ENCODE data around the gene CDC42BPB.

Gene CDC42BPB

GRCh38 chr14:102954081-102954789 is 103.1 kb downstream of the CDC42BPB start:
- TF ChIP-seq CTCF (IDR thresholded peaks at IDR 0.05; ENCODE audit: low read depth, low read length) (no peak), EZH2phosphoT487 (IDR thresholded peaks at IDR 0.05; ENCODE audit: low read depth) (no peak)
- H3K27me3 ChIP-seq (ENCODE audit: low read depth, low read length): no peaks in the 10 kb centered on the region; the same call in 1 of the 2 replicates
- no peak overlapping the region for H3K27ac ChIP-seq (ENCODE audit: low read length)
- no peak overlapping the region for H3K4me2 ChIP-seq (ENCODE audit: low read length)
- no peaks in the 10 kb centered on the region for H3K9me3 ChIP-seq (ENCODE audit: insufficient read depth, low read length)
- no peak overlapping the region for H3K9ac ChIP-seq (ENCODE audit: low read length)
- H3K4me3 ChIP-seq (ENCODE audit: low read length): no peak overlapping the region
- no peaks in the 10 kb centered on the region for H3K36me3 ChIP-seq (replicated peaks; ENCODE audit: low read depth, low read length)
- H4K20me1 ChIP-seq (ENCODE audit: insufficient read depth, low read length): no peaks in the 10 kb centered on the region
- H3K79me2 ChIP-seq (ENCODE audit: low read length): no peaks in the 10 kb centered on the region
- no peak overlapping the region for H2AFZ ChIP-seq (ENCODE audit: low read depth, low read length)
- peaks cover 6% of the 10 kb centered on the region for H3K4me1 ChIP-seq (ENCODE audit: low read length)

GRCh38 chr14:102953100-102953499 is 104.2 kb downstream of the CDC42BPB start:
- Histone ChIP-seq H4K20me1 (ENCODE audit: insufficient read depth, low read length) (no peaks in the 10 kb centered on the region), H2AFZ (ENCODE audit: low read depth, low read length) (no peak overlapping the region), H3K36me3 (replicated peaks; ENCODE audit: low read depth, low read length) (no peaks in the 10 kb centered on the region), H3K27me3 (ENCODE audit: low read depth, low read length) (no peaks in the 10 kb centered on the region; the same call in 1 of the 2 replicates), H3K4me2 (ENCODE audit: low read length) (no peak overlapping the region), H3K4me3 (ENCODE audit: low read length) (no peak overlapping the region), H3K27ac (ENCODE audit: low read length) (no peak overlapping the region), H3K79me2 (ENCODE audit: low read length) (no peaks in the 10 kb centered on the region), H3K9me3 (ENCODE audit: insufficient read depth, low read length) (no peaks in the 10 kb centered on the region), H3K4me1 (ENCODE audit: low read length) (peaks cover 14% of the 10 kb centered on the region), H3K9ac (ENCODE audit: low read length) (no peak overlapping the region)
- no peak for TF ChIP-seq CTCF (IDR thresholded peaks at IDR 0.05; ENCODE audit: low read depth, low read length)
- TF ChIP-seq EZH2phosphoT487 (IDR thresholded peaks at IDR 0.05; ENCODE audit: low read depth): no peak

DNA sequence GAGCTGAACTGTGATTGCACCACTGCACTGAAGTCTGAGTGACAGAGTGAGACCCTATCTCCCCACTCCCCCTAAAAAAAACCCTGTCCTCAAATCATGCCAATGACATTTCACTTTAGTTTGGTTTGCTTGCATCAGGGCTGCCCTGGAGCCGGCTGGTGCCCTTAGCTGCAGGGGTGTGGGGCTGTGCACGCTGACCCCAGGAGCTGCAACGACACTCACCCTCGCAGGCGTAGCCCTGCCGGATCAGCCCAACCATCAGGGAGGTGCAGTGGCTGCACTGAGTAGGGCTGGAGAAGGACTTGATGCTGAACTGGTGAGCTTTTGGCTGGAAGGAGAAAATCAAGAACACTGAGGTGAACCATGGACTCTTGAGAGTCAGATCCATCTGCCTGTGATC is 105.1 kb downstream of the CDC42BPB start:
- no peak overlapping the region for H3K27ac ChIP-seq (ENCODE audit: low read length)

GRCh38 chr14:102951799-102952198 is 105.5 kb downstream of the CDC42BPB start:
- TF ChIP-seq EZH2phosphoT487 (IDR thresholded peaks at IDR 0.05; ENCODE audit: low read depth) (no peak), CTCF (IDR thresholded peaks at IDR 0.05; ENCODE audit: low read depth, low read length) (no peak)
- no peaks in the 10 kb centered on the region for H3K79me2 ChIP-seq (ENCODE audit: low read length)
- H3K4me1 ChIP-seq (ENCODE audit: low read length): peaks cover 21% of the 10 kb centered on the region
- no peaks in the 10 kb centered on the region for H4K20me1 ChIP-seq (ENCODE audit: insufficient read depth, low read length)
- H3K4me2 ChIP-seq (ENCODE audit: low read length): no peak overlapping the region
- no peak overlapping the region for H3K4me3 ChIP-seq (ENCODE audit: low read length)
- H3K27me3 ChIP-seq (ENCODE audit: low read depth, low read length): no peaks in the 10 kb centered on the region; the same call in 1 of the 2 replicates
- H3K27ac ChIP-seq (ENCODE audit: low read length): no peak overlapping the region
- no peak overlapping the region for H2AFZ ChIP-seq (ENCODE audit: low read depth, low read length)
- H3K9ac ChIP-seq (ENCODE audit: low read length): no peak overlapping the region
- no peaks in the 10 kb centered on the region for H3K36me3 ChIP-seq (replicated peaks; ENCODE audit: low read depth, low read length)
- H3K9me3 ChIP-seq (ENCODE audit: insufficient read depth, low read length): no peaks in the 10 kb centered on the region

More for the DNA sequence above, 105.1 kb downstream of the CDC42BPB start:
- no peak overlapping the region for H2AFZ ChIP-seq (ENCODE audit: low read depth, low read length)
- no peaks in the 10 kb centered on the region for H3K36me3 ChIP-seq (replicated peaks; ENCODE audit: low read depth, low read length)
- H3K9me3 ChIP-seq (ENCODE audit: insufficient read depth, low read length): no peaks in the 10 kb centered on the region
- H3K79me2 ChIP-seq (ENCODE audit: low read length): no peaks in the 10 kb centered on the region
- no peaks in the 10 kb centered on the region; the same call in 1 of the 2 replicates for H3K27me3 ChIP-seq (ENCODE audit: low read depth, low read length)
- H3K4me3 ChIP-seq (ENCODE audit: low read length): no peak overlapping the region
- peaks cover 16% of the 10 kb centered on the region for H3K4me1 ChIP-seq (ENCODE audit: low read length)
- no peak for TF ChIP-seq CTCF (IDR thresholded peaks at IDR 0.05; ENCODE audit: low read depth, low read length)
- TF ChIP-seq EZH2phosphoT487 (IDR thresholded peaks at IDR 0.05; ENCODE audit: low read depth): no peak
- no peak overlapping the region for H3K9ac ChIP-seq (ENCODE audit: low read length)
- H4K20me1 ChIP-seq (ENCODE audit: insufficient read depth, low read length): no peaks in the 10 kb centered on the region
- no peak overlapping the region for H3K4me2 ChIP-seq (ENCODE audit: low read length)

Measured in OCI-LY3 (cell line).